ENCODE results near the gene FYN. TPM values are rescaled to one million over a fixed set of nuclear protein-coding genes. Genes with fewer than 3 reads are reported as not detected.

FYN gene
- total and polyA plus RNA-seq, 10 of the 15 experiments (the other 5 are each of a cell fraction or from before 2014, with no cell fraction given): 51.4 to 247 (median 138) TPM

- TF ChIP-seq ATF2 (IDR thresholded peaks at IDR 0.05; ENCODE audit: low read length) (0 out of 2 replicates have a peak, but pooled peaks have one; percentile 25), CEBPB (IDR thresholded peaks at IDR 0.05; ENCODE audit: borderline replicate concordance in 1 of 2, low read depth in 2 of 2, low read length in 2 of 2) (no peak), HSF1 (IDR thresholded peaks at IDR 0.05; ENCODE audit: low read depth, low read length) (no peak), RELA (IDR thresholded peaks at IDR 0.05; ENCODE audit: borderline replicate concordance, partially characterized antibody) (no peak), SPI1 (IDR thresholded peaks at IDR 0.05; ENCODE audit: borderline replicate concordance, insufficient read depth, low read depth, low read length) (0 out of 2 replicates have a peak, but pooled peaks have one; percentile 16), ZNF207 (IDR thresholded peaks at IDR 0.05; ENCODE audit: borderline replicate concordance) (no peak), PAX8 (IDR thresholded peaks at IDR 0.05) (no peak), DPF2 (IDR thresholded peaks at IDR 0.05) (0 out of 2 replicates have a peak, but pooled peaks have one; percentile 20), SIN3A (IDR thresholded peaks at IDR 0.05; ENCODE audit: low read depth, low read length) (no peak), FOS (IDR thresholded peaks at IDR 0.05; ENCODE audit: borderline replicate concordance, extremely low read depth, insufficient read length) (no peak), MTA2 (IDR thresholded peaks at IDR 0.05; ENCODE audit: low read depth) (peak; percentile 80; the same call in 1 of the 2 replicates), SMAD1 (IDR thresholded peaks at IDR 0.05; ENCODE audit: low read depth, partially characterized antibody) (no peak), RFX5 (IDR thresholded peaks at IDR 0.05; ENCODE audit: low read depth, low read length) (no peak), RCOR1 (conservative IDR thresholded peaks at IDR 0.05; ENCODE audit: low read depth, low read length) (no peak), REST (IDR thresholded peaks at IDR 0.05; ENCODE audit: low read depth, low read length) (no peak)
- TF ChIP-seq, protein P1, sequence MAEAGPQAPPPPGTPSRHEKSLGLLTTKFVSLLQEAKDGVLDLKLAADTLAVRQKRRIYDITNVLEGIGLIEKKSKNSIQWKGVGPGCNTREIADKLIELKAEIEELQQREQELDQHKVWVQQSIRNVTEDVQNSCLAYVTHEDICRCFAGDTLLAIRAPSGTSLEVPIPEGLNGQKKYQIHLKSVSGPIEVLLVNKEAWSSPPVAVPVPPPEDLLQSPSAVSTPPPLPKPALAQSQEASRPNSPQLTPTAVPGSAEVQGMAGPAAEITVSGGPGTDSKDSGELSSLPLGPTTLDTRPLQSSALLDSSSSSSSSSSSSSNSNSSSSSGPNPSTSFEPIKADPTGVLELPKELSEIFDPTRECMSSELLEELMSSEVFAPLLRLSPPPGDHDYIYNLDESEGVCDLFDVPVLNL (IDR thresholded peaks at IDR 0.05; ENCODE audit: low read depth, low read length): no peak
- TF ChIP-seq, protein P2, sequence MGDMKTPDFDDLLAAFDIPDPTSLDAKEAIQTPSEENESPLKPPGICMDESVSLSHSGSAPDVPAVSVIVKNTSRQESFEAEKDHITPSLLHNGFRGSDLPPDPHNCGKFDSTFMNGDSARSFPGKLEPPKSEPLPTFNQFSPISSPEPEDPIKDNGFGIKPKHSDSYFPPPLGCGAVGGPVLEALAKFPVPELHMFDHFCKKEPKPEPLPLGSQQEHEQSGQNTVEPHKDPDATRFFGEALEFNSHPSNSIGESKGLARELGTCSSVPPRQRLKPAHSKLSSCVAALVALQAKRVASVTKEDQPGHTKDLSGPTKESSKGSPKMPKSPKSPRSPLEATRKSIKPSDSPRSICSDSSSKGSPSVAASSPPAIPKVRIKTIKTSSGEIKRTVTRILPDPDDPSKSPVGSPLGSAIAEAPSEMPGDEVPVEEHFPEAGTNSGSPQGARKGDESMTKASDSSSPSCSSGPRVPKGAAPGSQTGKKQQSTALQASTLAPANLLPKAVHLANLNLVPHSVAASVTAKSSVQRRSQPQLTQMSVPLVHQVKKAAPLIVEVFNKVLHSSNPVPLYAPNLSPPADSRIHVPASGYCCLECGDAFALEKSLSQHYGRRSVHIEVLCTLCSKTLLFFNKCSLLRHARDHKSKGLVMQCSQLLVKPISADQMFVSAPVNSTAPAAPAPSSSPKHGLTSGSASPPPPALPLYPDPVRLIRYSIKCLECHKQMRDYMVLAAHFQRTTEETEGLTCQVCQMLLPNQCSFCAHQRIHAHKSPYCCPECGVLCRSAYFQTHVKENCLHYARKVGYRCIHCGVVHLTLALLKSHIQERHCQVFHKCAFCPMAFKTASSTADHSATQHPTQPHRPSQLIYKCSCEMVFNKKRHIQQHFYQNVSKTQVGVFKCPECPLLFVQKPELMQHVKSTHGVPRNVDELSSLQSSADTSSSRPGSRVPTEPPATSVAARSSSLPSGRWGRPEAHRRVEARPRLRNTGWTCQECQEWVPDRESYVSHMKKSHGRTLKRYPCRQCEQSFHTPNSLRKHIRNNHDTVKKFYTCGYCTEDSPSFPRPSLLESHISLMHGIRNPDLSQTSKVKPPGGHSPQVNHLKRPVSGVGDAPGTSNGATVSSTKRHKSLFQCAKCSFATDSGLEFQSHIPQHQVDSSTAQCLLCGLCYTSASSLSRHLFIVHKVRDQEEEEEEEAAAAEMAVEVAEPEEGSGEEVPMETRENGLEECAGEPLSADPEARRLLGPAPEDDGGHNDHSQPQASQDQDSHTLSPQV (IDR thresholded peaks at IDR 0.05): peak; percentile 17; the same call in 1 of the 2 replicates
These were observed 119.7 kb downstream of the FYN start (continued) for GRCh38 chr6:111753573-111753972.
